ENCODE data around the gene ATP13A2.
"Not testable (repeated sequence)": the region's sequence is repeated elsewhere in the genome, so short reads cannot be mapped to it uniquely, and the experiment has no call there.

DNA sequence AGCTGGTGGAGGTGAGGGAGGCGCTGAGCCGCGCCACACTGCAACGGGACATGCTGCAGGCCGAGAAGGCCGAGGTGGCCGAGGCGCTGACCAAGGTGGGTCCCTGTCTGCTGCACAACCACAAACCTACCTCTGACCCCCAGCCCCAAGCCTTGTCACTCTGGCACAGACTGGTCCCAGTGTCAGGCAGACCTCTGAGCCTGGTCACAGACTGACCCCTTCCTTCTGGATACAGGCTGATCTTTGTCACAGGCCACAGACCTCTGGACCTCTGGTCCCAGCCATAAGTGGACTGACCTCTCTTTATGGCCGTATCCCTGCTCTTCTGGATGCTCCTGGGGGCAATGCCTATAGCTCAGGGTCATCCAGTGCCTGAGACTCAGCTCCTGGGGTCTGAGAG is 66.2 kb downstream of the ATP13A2 start:
- TF ChIP-seq CTCF (IDR thresholded peaks at IDR 0.05 in 8 of 11, conservative IDR thresholded peaks at IDR 0.05 in 3 of 11); POLR2A (IDR thresholded peaks at IDR 0.05); POLR2AphosphoS5 (IDR thresholded peaks at IDR 0.05): not testable (repeated sequence)

Data from spleen (tissue), 7 donors.